Ascending aorta (tissue), 2 donors: Measurements from ENCODE around the gene FSCN2. TPM values are rescaled to one million over a fixed set of nuclear protein-coding genes. Genes with fewer than 3 reads are reported as not detected.
A peak's percentile ranks its signal among the peaks of the same experiment; 100 is the strongest.

Source experiments
- DNase-seq, 2 donors: peaks; one replicate each; pipeline ENCODE4 v3.0.0-alpha.2; 2019; ENCODE audit warnings: low spot score in 2 of 2
- H3K27ac ChIP-seq, 2 donors: fragments of 200-600 bp; sonication (generic); one replicate each; pipeline ENCODE4 v1.5.1; 2016 to 2017; ENCODE audit warnings: mild to moderate bottlenecking in 1 of 2
- H3K27me3 ChIP-seq: fragments of 200-600 bp; sonication (generic); one replicate; pipeline ENCODE4 v1.5.1; 2017
- H3K36me3 ChIP-seq, 2 donors: fragments of 200-600 bp; sonication (generic); one replicate each; pipeline ENCODE4 v1.5.1; 2016
- H3K4me1 ChIP-seq, 2 donors: fragments of 200-600 bp; sonication (generic); one replicate each; pipeline ENCODE4 v1.5.1; 2016 to 2017; ENCODE audit warnings: mild to moderate bottlenecking in 1 of 2
- H3K4me3 ChIP-seq, 2 donors: fragments of 200-600 bp; sonication (generic); one replicate each; pipeline ENCODE4 v1.5.1; 2016 to 2017; ENCODE audit warnings: mild to moderate bottlenecking in 1 of 2
- H3K9me3 ChIP-seq, 2 donors: fragments of 200-600 bp; sonication (generic); one replicate each; pipeline ENCODE4 v1.5.1; 2016
- intact Hi-C: fragments of 100-400 bp; cut with DNase I; formaldehyde crosslinking; loops from one replicate; pipeline ENCODE4 v1.15.1; 2023
- total RNA-seq: library from RNA; depleted of rRNA; stranded (reverse); fragments of >200 nt; gene quantifications from one replicate; pipeline ENCODE4 v1.1.0, GENCODE V29; 2016
- TF ChIP-seq, protein P1 (sequence below), 3 experiments: fragments of 200-600 bp in 2 of 3; fragments of 450-650 bp in 1 of 3; sonication (generic) in 2 of 3; IDR thresholded peaks; one replicate each; pipeline ENCODE4 v1.5.1; 2016 to 2019; ENCODE audit warnings: antibody characterized with exemption in 3 of 3, mild to moderate bottlenecking in 1 of 3, moderate library complexity in 1 of 3

Gene FSCN2
- total RNA-seq, 1 donor from 2014 or later: not detected

DNA sequence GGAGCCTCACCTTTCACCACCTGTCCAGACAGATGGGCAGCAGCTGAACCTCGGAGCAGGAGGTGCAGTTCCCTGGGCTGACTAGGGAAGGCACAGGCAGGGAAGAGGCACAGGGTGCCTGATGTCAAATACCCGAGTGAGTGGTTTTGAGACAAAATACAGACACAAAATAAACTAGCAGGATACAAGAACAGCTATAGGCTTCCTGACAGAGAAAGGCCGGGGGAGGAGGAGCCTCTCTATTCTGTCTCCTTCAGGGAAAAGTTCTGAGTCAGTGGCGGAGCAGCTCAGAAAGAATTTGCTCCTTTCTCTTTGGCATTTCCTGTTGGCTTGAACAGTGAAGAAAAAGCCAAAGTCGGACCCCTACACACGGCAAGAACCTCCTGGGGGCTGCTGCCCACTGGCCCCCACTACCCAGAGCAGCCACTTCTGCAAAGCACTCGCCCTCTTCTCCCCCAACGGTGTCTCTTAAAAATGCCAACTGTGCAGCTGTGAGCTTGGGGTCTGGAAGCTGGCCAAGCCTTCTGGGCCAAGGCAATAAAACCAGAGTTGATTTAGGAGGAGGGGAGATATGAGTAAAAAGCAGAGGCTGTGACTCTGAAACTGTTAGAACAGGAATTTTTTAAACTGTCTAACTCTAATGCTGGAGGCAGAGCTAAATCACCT, 38.4 kb downstream of the FSCN2 start:
- peak overlapping the region; percentile 86 to 93 for H3K27ac ChIP-seq
- peak overlapping the region; percentile 39 for H3K4me3 ChIP-seq
- peaks cover 41 to 62% of the 10 kb centered on the region in 2 donors for H3K36me3 ChIP-seq
- TF ChIP-seq, protein P1, sequence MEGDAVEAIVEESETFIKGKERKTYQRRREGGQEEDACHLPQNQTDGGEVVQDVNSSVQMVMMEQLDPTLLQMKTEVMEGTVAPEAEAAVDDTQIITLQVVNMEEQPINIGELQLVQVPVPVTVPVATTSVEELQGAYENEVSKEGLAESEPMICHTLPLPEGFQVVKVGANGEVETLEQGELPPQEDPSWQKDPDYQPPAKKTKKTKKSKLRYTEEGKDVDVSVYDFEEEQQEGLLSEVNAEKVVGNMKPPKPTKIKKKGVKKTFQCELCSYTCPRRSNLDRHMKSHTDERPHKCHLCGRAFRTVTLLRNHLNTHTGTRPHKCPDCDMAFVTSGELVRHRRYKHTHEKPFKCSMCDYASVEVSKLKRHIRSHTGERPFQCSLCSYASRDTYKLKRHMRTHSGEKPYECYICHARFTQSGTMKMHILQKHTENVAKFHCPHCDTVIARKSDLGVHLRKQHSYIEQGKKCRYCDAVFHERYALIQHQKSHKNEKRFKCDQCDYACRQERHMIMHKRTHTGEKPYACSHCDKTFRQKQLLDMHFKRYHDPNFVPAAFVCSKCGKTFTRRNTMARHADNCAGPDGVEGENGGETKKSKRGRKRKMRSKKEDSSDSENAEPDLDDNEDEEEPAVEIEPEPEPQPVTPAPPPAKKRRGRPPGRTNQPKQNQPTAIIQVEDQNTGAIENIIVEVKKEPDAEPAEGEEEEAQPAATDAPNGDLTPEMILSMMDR (IDR thresholded peaks at IDR 0.05): no peak
- intact Hi-C loops: loop anchor here (1.0 to 2.0 kb wide), 3 partner anchors 13 to 52 kb away; no protein-coding TSS in a partner anchor
- H3K27me3 ChIP-seq: no peaks in the 10 kb centered on the region
- peaks cover 31 to 52% of the 10 kb centered on the region in 2 donors for H3K4me1 ChIP-seq
- peak in 1 of 2 donors; percentile 93 for DNase-seq
- H3K9me3 ChIP-seq: no peaks in the 10 kb centered on the region

DNA sequence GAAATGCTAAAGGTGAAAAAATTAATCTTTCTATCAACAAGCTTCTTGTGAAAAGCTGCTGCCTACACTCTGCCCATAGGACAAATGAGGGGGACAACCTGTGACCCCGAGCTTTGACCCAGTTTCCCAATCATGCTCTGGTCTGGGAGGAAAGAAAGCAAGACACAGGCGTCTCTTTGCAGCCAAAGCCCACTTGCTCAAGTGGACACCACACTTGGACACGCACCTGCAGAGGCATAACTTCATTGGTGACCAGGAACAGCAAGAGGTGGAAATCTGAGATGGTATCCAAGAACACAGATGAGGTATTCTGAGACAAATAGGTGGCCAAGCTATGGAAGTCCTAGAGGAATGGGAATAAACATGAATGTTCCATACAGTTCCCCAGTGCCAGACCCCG, 39.0 kb downstream of the FSCN2 start:
- Histone ChIP-seq H3K4me1 (peaks cover 31 to 52% of the 10 kb centered on the region in 2 donors), H3K9me3 (no peaks in the 10 kb centered on the region), H3K4me3 (peak overlapping the region; percentile 39), H3K36me3 (peaks cover 39 to 64% of the 10 kb centered on the region in 2 donors), H3K27me3 (no peaks in the 10 kb centered on the region), H3K27ac (peak overlapping the region; percentile 86 to 93)
- intact Hi-C loops: loop anchor here (1.0 to 2.0 kb wide), 2 partner anchors 26 to 52 kb away; no protein-coding TSS in a partner anchor
- no peak for DNase-seq
- TF ChIP-seq, protein P1 (IDR thresholded peaks at IDR 0.05): no peak

DNA sequence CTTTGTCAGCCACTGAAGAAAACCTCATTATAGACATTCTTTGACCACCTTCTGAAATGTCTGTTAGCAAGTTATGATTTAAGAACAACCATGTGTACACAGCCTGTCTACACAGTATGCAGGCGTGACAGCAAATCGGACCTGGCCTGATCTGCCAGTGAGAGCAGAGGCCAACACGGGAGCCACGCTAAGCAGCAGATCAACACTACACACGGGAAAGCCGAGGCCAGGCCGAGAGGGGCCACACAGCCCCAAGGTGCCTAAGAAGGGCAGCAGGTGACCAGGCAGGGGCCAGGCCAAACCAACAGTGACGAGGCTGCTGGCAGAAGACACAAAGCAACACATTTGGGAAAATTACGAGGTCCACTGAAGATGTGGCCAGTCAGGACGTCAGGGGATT, 40.2 kb downstream of the FSCN2 start:
- H3K27me3 ChIP-seq: no peaks in the 10 kb centered on the region
- no peak overlapping the region for H3K4me3 ChIP-seq
- intact Hi-C loops: no loop called here
- peaks cover 39 to 52% of the 10 kb centered on the region in 2 donors for H3K36me3 ChIP-seq
- peak overlapping the region; percentile 86 to 93 for H3K27ac ChIP-seq
- H3K9me3 ChIP-seq: no peaks in the 10 kb centered on the region
- TF ChIP-seq, protein P1 (IDR thresholded peaks at IDR 0.05): no peak
- DNase-seq: no peak
- H3K4me1 ChIP-seq: peaks cover 31 to 49% of the 10 kb centered on the region in 2 donors

DNA sequence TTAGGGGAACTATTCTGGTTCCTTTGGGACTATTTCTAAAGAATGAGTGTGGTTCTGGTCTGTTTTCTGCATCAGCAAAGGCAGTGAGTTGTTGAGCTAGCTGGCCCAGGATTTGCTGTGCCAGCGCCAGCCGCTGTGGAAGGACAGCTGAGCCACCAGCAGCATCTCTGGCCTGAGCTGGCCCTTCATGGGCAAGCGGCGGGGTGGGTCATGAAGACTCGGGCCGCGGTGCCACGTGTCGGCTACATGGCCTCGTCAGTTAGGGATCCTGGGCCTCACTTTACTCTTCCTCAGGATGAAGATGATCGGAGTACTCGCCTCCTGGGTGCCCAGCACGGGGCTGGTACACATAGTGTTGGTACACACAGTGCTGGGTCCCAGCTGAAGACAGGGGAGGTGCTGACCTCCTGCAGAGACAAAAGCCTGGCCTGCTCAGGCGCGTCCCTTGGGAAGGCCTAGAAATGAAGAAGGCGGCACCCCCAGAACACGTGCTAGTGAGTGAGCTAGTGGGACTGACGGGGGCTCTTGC, 41.9 kb downstream of the FSCN2 start:
- intact Hi-C loops: no loop called here
- Histone ChIP-seq H3K9me3 (no peaks in the 10 kb centered on the region), H3K27ac (peak overlapping the region; percentile 86 to 93), H3K4me1 (peaks cover 27 to 35% of the 10 kb centered on the region in 2 donors), H3K4me3 (no peak overlapping the region), H3K36me3 (peaks cover 37 to 51% of the 10 kb centered on the region in 2 donors), H3K27me3 (no peaks in the 10 kb centered on the region)
- TF ChIP-seq, protein P1 (IDR thresholded peaks at IDR 0.05): no peak
- DNase-seq: no peak

DNA sequence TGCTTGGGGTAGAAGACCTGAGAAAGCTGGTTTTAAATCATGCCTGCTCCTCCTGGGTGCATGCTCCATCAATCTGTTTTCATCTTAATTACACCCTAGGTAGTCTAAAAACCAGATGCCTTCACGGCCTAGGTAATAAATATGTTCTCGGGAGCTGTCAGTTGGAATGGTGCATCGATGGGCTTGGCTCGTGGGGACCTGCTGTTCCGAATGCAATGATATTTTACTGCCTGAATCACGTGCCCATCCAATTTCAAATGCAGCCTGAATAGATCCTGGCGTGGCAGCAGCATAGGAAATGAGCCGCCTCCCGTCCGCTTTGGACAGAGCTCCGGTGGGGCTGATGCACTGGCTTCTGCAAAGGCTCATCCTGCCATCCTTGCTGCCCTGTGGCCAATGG, 42.8 kb downstream of the FSCN2 start:
- intact Hi-C loops: no loop called here
- H3K4me3 ChIP-seq: no peak overlapping the region
- peak overlapping the region in 1 of 2 donors; percentile 93 for H3K27ac ChIP-seq
- TF ChIP-seq, protein P1 (IDR thresholded peaks at IDR 0.05): no peak
- no peaks in the 10 kb centered on the region for H3K9me3 ChIP-seq
- no peaks in the 10 kb centered on the region for H3K27me3 ChIP-seq
- H3K36me3 ChIP-seq: peaks cover 33 to 48% of the 10 kb centered on the region in 2 donors
- no peak for DNase-seq
- peaks cover 18 to 32% of the 10 kb centered on the region in 2 donors for H3K4me1 ChIP-seq
